Right lobe of liver (tissue), 6 donors: Measurements from ENCODE around the gene KLK5. TPM values are rescaled to one million over a fixed set of nuclear protein-coding genes. Genes with fewer than 3 reads are reported as not detected.
A peak's percentile ranks its signal among the peaks of the same experiment; 100 is the strongest.
"Not testable (repeated sequence)": the region's sequence is repeated elsewhere in the genome, so short reads cannot be mapped to it uniquely, and the experiment has no call there.

ENCODE experiments used
- ATAC-seq, 4 donors: fragments of 200-7000 bp; cut with Tn5 transposase; one replicate each; pipeline ENCODE4 v1.9.1; 2020; ENCODE audit warnings: mild to moderate bottlenecking in 4 of 4, moderate library complexity in 4 of 4
- DNase-seq, 3 donors: peaks; one replicate each; pipeline ENCODE4 v3.0.0-alpha.2; 2020
- H3K27ac ChIP-seq, 3 donors: fragments of 200-600 bp; one replicate each; pipeline ENCODE4 v1.8.0; 2022
- H3K27me3 ChIP-seq, 2 donors: fragments of 200-600 bp; one replicate each; pipeline ENCODE4 v1.8.0; 2022
- H3K36me3 ChIP-seq, 4 donors: fragments of 200-600 bp; sonication (generic) in 1 of 4; one replicate each; pipeline versions ENCODE4 v1.5.1 to v1.8.0; 2017 to 2022; ENCODE audit warnings: control low read depth in 1 of 4
- H3K4me1 ChIP-seq, 4 donors: fragments of 200-600 bp; sonication (generic) in 1 of 4; one replicate each; pipeline versions ENCODE4 v1.5.1 to v1.8.0; 2017 to 2022; ENCODE audit warnings: control low read depth in 1 of 4
- H3K4me3 ChIP-seq, 3 donors: fragments of 200-600 bp; one replicate each; pipeline ENCODE4 v1.8.0; 2022
- H3K9me3 ChIP-seq, 4 donors: fragments of 200-600 bp; sonication (generic) in 1 of 4; one replicate each; pipeline versions ENCODE4 v1.5.1 to v1.8.0; 2017 to 2022; ENCODE audit warnings: control low read depth in 1 of 4
- CTCF ChIP-seq, 4 donors: fragments of 200-600 bp in 3 of 4; fragments of 450-650 bp in 1 of 4; IDR thresholded peaks; one replicate each; pipeline versions ENCODE4 v1.5.1 to v1.8.0; 2016 to 2022; ENCODE audit warnings: antibody characterized with exemption in 4 of 4, mild to moderate bottlenecking in 2 of 4
- POLR2A ChIP-seq: fragments of 450-650 bp; IDR thresholded peaks from one replicate; pipeline ENCODE4 v1.6.1; 2017; ENCODE audit warnings: antibody characterized with exemption, mild to moderate bottlenecking
- WGBS: methylation state at CpG from one replicate; pipeline ENCODE4 v1.1.6; 2018; ENCODE audit warnings: low coverage, low lambda C conversion rate; ENCODE audit not compliant: insufficient coverage; ENCODE audit errors: missing lambda C conversion rate; 5-methylcytosine and 5-hydroxymethylcytosine counted together
- intact Hi-C, 2 donors: fragments of 100-400 bp; cut with DNase I; formaldehyde crosslinking; loops; one replicate each; pipeline versions ENCODE4 v1.11.2 to v1.14.1; 2022
- total RNA-seq, 6 experiments: library from RNA; depleted of rRNA in 2 of 6; stranded (reverse); fragments of >200 nt in 2 of 6; fragmentation: NEBNext Ultra II Directional in 3 of 6; extraction: Animal tissue kit (Norgen Biotek cat#: 25700) in 3 of 6; gene quantifications; one replicate each; pipeline versions ENCODE4 v1.1.0 to v1.2.4, GENCODE V29; 2016 to 2023
- donor health status: DM: no; HTN: yes; CAD: no.
- donor health status: DM: no; HTN: no; CAD: no.
- donor health status: DM: no; HTN: no; CAD: no.
- donor health status: DM: no; HTN: yes; CAD: no.
- donor health status: DM: no; HTN: yes; CAD: no.

Gene KLK5
- total RNA-seq, 6 experiments from 2014 or later: not detected

- no peaks in the 10 kb centered on the region for H3K27me3 ChIP-seq
- no peak overlapping the region for H3K27ac ChIP-seq
- ATAC-seq (no peak), DNase-seq (no peak)
- no peak overlapping the region for H3K4me3 ChIP-seq
- WGBS: 70% methylated on average over 4 of the region's 9 CpGs
- intact Hi-C loops: no loop called here
- H3K4me1 ChIP-seq: no peaks in the 10 kb centered on the region
- TF ChIP-seq CTCF (IDR thresholded peaks at IDR 0.05) (no peak), POLR2A (no peak)
- no peaks in the 10 kb centered on the region for H3K36me3 ChIP-seq
- no peaks in the 10 kb centered on the region for H3K9me3 ChIP-seq
Measured at GRCh38 chr19:50974702-50975556, 22.1 kb upstream of the KLK5 start.

GRCh38 chr19:50972795-50973376 lies 20.0 kb upstream of the KLK5 start:
- 43% methylated on average over 4 of the region's 9 CpGs for WGBS
- intact Hi-C loops: no loop called here
- TF ChIP-seq CTCF (IDR thresholded peaks at IDR 0.05) (no peak), POLR2A (no peak)
- Histone ChIP-seq H3K36me3 (no peaks in the 10 kb centered on the region), H3K27me3 (no peaks in the 10 kb centered on the region), H3K27ac (no peak overlapping the region), H3K4me1 (no peaks in the 10 kb centered on the region), H3K9me3 (no peaks in the 10 kb centered on the region), H3K4me3 (no peak overlapping the region)
- ATAC-seq (no peak), DNase-seq (no peak)

- H3K9me3 ChIP-seq, DNase-seq, H3K4me1 ChIP-seq, intact Hi-C loops, H3K27ac ChIP-seq, H3K4me3 ChIP-seq, ATAC-seq, H3K27me3 ChIP-seq, H3K36me3 ChIP-seq: not testable (repeated sequence)
- WGBS: 45% methylated on average over 2 of the region's 3 CpGs
Measured at GRCh38 chr19:50969810-50970209, 17.0 kb upstream of the KLK5 start.

- 40% methylated on average over 1 of the region's 19 CpGs for WGBS
- DNase-seq (no peak), ATAC-seq (peak in 1 of 4 donors; percentile 16)
- Histone ChIP-seq H3K36me3 (no peaks in the 10 kb centered on the region), H3K27me3 (no peaks in the 10 kb centered on the region), H3K4me3 (no peak within 1 kb of the TSS), H3K4me1 (no peaks in the 10 kb centered on the region), H3K9me3 (no peaks in the 10 kb centered on the region), H3K27ac (no peak within 1 kb of the TSS)
- intact Hi-C loops: no loop called here
- TF ChIP-seq POLR2A (no peak), CTCF (IDR thresholded peaks at IDR 0.05) (no peak)
Measured at GRCh38 chr19:50969413-50969760, 16.5 kb upstream of the KLK5 start, which contains the start of gene KLK6. KLK6 (minus strand) TSS chr19:50969591; CDS start chr19:50968104, 1,487 bp downstream.

- WGBS: 23% methylated on average over 4 of the region's 7 CpGs
- Histone ChIP-seq H3K27me3 (no peaks in the 10 kb centered on the region), H3K9me3 (no peaks in the 10 kb centered on the region), H3K4me1 (no peaks in the 10 kb centered on the region), H3K4me3 (no peak overlapping the region), H3K36me3 (no peaks in the 10 kb centered on the region), H3K27ac (no peak overlapping the region)
- no peak for TF ChIP-seq POLR2A
- TF ChIP-seq CTCF (IDR thresholded peaks at IDR 0.05): no peak
- DNase-seq (no peak), ATAC-seq (no peak)
- intact Hi-C loops: no loop called here
Measured at GRCh38 chr19:50968716-50969412, 16.0 kb upstream of the KLK5 start.
